ENCODE data around the gene GDF9.

The GDF9 gene, protein sequence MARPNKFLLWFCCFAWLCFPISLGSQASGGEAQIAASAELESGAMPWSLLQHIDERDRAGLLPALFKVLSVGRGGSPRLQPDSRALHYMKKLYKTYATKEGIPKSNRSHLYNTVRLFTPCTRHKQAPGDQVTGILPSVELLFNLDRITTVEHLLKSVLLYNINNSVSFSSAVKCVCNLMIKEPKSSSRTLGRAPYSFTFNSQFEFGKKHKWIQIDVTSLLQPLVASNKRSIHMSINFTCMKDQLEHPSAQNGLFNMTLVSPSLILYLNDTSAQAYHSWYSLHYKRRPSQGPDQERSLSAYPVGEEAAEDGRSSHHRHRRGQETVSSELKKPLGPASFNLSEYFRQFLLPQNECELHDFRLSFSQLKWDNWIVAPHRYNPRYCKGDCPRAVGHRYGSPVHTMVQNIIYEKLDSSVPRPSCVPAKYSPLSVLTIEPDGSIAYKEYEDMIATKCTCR

GRCh38 chr5:132866342-132867045 lies at the start of gene GDF9, which contains the start of gene UQCRQ:
TSS of gene GDF9 (minus strand) at chr5:132866469. CDS start at chr5:132864533, 1,936 bp downstream.
TSS of gene UQCRQ (plus strand) at chr5:132866642. CDS start at chr5:132866882, 240 bp downstream.
- Mint-ChIP-seq H3K27ac (peak within 1 kb of the TSS; percentile 100), H3K36me3 (ENCODE audit: low read depth) (peaks cover 18% of the 10 kb centered on the region), H3K27me3 (ENCODE audit: low read depth, poor library complexity) (peaks cover 15% of the 10 kb centered on the region), H3K4me3 (peak within 1 kb of the TSS; percentile 100), H3K4me1 (peaks cover 27% of the 10 kb centered on the region), H3K9me3 (no peaks in the 10 kb centered on the region)
- TF ChIP-seq, protein P1, sequence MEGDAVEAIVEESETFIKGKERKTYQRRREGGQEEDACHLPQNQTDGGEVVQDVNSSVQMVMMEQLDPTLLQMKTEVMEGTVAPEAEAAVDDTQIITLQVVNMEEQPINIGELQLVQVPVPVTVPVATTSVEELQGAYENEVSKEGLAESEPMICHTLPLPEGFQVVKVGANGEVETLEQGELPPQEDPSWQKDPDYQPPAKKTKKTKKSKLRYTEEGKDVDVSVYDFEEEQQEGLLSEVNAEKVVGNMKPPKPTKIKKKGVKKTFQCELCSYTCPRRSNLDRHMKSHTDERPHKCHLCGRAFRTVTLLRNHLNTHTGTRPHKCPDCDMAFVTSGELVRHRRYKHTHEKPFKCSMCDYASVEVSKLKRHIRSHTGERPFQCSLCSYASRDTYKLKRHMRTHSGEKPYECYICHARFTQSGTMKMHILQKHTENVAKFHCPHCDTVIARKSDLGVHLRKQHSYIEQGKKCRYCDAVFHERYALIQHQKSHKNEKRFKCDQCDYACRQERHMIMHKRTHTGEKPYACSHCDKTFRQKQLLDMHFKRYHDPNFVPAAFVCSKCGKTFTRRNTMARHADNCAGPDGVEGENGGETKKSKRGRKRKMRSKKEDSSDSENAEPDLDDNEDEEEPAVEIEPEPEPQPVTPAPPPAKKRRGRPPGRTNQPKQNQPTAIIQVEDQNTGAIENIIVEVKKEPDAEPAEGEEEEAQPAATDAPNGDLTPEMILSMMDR (IDR thresholded peaks at IDR 0.05): no peak
- peak; percentile 92 for DNase-seq

DNA sequence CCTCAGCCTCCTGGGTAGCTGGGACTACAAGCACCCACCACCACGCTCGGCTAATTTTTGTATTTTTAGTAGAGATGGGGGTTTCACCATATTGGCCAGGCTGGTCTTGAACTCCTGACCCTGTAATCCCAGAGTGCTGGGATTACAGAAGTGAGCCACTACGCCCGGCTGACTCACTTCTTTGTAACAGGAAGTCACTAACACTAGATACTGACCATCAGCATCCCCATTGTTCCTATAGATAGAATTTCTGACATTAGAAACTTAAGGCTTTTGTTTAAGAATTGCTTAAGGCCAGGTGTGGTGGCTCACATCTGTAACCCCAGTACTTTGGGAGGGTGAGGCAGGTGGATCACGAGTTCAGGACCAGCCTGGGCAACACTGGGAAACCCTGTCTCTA lies 49.4 kb upstream of the GDF9 start:
- H3K27ac Mint-ChIP-seq: no peak overlapping the region
- no peaks in the 10 kb centered on the region for H3K4me1 Mint-ChIP-seq
- no peak overlapping the region for H3K4me3 Mint-ChIP-seq
- DNase-seq: no peak
- H3K36me3 Mint-ChIP-seq (ENCODE audit: low read depth): peaks cover 71% of the 10 kb centered on the region
- H3K9me3 Mint-ChIP-seq: no peaks in the 10 kb centered on the region
- TF ChIP-seq, protein P1 (IDR thresholded peaks at IDR 0.05): no peak
- H3K27me3 Mint-ChIP-seq (ENCODE audit: low read depth, poor library complexity): no peaks in the 10 kb centered on the region

- TF ChIP-seq, protein P1 (IDR thresholded peaks at IDR 0.05): no peak
- Mint-ChIP-seq H3K9me3 (no peaks in the 10 kb centered on the region), H3K4me3 (no peak overlapping the region), H3K27ac (no peak overlapping the region), H3K4me1 (no peaks in the 10 kb centered on the region), H3K27me3 (ENCODE audit: low read depth, poor library complexity) (no peaks in the 10 kb centered on the region), H3K36me3 (ENCODE audit: low read depth) (peaks cover 72% of the 10 kb centered on the region)
- no peak for DNase-seq
Measured at GRCh38 chr5:132909702-132910101, 43.4 kb upstream of the GDF9 start.

DNA sequence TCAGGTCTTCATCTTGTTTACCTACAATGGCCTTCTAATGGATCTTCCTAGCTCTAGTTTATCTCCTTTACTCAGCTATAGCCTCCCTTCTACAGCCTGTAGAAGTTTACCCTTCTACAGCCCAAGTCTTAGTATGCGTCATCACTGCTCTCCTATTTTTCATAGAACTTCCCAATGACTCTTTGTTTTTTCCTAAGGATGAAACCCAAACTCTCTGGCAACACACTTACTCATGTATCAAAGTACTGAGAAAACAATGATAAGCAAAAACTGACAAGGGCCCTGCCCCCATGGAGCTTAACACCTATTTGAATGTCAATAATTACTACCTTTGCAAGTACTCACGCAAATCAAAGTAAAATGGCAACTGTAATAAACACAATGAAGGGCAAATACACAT lies 40.9 kb upstream of the GDF9 start:
- Mint-ChIP-seq H3K27me3 (ENCODE audit: low read depth, poor library complexity) (no peaks in the 10 kb centered on the region), H3K4me3 (no peak overlapping the region), H3K4me1 (no peaks in the 10 kb centered on the region), H3K36me3 (ENCODE audit: low read depth) (peaks cover 73% of the 10 kb centered on the region), H3K27ac (no peak overlapping the region), H3K9me3 (no peaks in the 10 kb centered on the region)
- DNase-seq: no peak
- TF ChIP-seq, protein P1 (IDR thresholded peaks at IDR 0.05): no peak

- Mint-ChIP-seq H3K36me3 (ENCODE audit: low read depth) (peaks cover 67% of the 10 kb centered on the region), H3K9me3 (no peaks in the 10 kb centered on the region), H3K27ac (no peak overlapping the region), H3K27me3 (ENCODE audit: low read depth, poor library complexity) (no peaks in the 10 kb centered on the region), H3K4me3 (no peak overlapping the region), H3K4me1 (no peaks in the 10 kb centered on the region)
- TF ChIP-seq, protein P1 (IDR thresholded peaks at IDR 0.05): no peak
- no peak for DNase-seq
Measured at GRCh38 chr5:132905938-132906337, 39.7 kb upstream of the GDF9 start.

All from nephron progenitor cell (in vitro differentiated cells).